Measurements from ENCODE around the gene CERCAM. TPM values are rescaled to one million over a fixed set of nuclear protein-coding genes. Genes with fewer than 3 reads are reported as not detected.

CERCAM gene
- total RNA-seq, 1 donor from 2014 or later, result 105 TPM

DNA sequence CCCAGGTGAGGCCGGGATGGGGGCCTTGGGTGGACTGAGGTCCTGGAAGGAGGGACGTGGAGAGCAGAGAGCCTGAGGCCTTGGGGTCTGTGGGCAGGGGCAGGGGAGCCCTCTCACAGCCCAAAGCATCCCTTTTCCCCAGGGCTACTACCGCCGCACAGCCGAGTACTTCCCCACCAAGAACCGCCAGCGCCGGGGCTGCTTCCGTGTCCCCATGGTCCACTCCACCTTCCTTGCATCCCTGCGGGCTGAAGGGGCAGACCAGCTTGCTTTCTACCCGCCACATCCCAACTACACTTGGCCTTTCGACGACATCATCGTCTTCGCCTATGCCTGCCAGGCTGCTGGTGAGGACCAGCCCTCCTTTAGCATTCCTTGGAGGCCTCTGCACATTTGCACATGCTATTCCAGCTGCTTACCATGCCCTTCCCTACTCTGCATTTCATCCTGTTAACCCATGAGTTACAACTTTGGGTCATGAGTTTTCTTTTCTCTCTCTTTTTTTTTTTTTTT, 3.7 kb downstream of the CERCAM start:
- H3K27me3 ChIP-seq (ENCODE audit: control insufficient read depth, insufficient read depth, low read length), result peaks cover 2% of the 10 kb centered on the region
- H3K36me3 ChIP-seq (ENCODE audit: control insufficient read depth, insufficient read depth, low read length), result no peaks in the 10 kb centered on the region
- H3K4me3 ChIP-seq (ENCODE audit: low read depth, low read length), result no peak overlapping the region
- DNase-seq (ENCODE audit: low read depth), result no peak
- TF ChIP-seq, protein P1, sequence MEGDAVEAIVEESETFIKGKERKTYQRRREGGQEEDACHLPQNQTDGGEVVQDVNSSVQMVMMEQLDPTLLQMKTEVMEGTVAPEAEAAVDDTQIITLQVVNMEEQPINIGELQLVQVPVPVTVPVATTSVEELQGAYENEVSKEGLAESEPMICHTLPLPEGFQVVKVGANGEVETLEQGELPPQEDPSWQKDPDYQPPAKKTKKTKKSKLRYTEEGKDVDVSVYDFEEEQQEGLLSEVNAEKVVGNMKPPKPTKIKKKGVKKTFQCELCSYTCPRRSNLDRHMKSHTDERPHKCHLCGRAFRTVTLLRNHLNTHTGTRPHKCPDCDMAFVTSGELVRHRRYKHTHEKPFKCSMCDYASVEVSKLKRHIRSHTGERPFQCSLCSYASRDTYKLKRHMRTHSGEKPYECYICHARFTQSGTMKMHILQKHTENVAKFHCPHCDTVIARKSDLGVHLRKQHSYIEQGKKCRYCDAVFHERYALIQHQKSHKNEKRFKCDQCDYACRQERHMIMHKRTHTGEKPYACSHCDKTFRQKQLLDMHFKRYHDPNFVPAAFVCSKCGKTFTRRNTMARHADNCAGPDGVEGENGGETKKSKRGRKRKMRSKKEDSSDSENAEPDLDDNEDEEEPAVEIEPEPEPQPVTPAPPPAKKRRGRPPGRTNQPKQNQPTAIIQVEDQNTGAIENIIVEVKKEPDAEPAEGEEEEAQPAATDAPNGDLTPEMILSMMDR (IDR thresholded peaks at IDR 0.05; ENCODE audit: insufficient read depth, low read length, poor library complexity, severe bottlenecking), result no peak

DNA sequence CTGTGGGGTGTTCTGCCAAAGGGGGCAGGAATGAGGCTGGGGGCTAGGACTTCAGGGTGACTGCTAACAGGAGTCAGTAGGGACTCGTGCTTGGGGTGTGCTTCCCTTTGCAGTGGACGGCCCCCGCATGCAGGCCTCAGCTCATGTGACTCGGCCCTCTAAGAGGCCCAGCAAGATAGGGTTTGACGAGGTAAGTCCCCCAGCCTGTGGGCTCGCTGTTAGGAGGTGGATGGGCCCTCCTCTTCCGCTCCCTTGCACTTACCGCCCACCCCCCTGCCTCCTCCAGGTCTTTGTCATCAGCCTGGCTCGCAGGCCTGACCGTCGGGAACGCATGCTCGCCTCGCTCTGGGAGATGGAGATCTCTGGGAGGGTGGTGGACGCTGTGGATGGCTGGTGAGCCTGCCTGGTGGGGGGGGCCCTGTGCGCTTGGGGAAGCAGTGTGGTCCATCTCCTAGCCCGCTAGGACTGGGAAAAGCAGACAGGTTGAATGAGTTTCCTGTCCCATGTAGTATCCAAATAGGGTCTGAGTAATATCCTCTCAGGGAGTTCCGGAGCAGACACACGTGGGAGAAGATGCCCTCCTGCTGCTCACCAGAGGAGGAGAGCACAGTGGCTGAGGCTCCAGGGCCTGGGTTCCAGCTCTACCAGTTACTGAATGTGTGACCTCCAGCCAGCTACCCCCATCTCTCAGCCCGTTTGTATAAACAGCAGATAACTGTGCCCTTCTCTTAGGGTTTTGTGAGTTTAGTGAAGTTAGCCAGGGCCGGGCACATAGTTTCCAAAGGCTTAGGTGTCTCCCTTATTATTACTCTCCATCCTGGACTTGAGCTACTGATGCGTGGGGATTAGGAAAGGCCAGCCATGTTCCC, 8.2 kb downstream of the CERCAM start:
- TF ChIP-seq, protein P1 (IDR thresholded peaks at IDR 0.05; ENCODE audit: insufficient read depth, low read length, poor library complexity, severe bottlenecking), result no peak
- H3K27me3 ChIP-seq (ENCODE audit: control insufficient read depth, insufficient read depth, low read length), result no peaks in the 10 kb centered on the region
- no peak overlapping the region for H3K4me3 ChIP-seq (ENCODE audit: low read depth, low read length)
- no peak for DNase-seq (ENCODE audit: low read depth)
- H3K36me3 ChIP-seq (ENCODE audit: control insufficient read depth, insufficient read depth, low read length), result no peaks in the 10 kb centered on the region

DNA sequence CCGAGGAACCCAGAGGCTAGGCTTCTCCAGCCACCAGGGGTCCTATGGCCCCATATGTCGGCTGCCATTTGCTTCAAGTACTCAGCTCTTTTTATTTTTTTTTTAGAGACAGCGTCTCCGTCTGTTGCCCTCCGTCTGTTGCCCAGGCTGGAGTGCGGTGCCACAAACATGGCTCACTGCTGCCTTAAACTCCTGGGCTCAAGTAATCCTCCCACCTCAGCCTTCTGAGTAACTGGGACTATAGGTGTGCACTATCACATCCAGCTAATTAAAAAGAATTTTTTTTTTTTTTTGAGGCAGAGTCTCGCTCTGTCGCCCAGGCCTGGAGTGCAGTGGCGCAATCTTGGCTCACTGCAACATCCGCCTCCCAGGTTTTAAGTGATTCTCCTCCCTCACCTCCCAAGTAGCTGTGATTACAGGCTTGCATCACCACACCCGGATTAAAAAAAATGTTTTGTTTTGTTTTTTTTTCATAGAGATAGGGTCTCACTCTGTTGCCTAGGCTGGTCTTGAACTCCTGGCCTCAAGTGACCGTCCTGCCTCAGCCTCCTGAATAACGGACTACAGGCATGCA, 8.9 kb downstream of the CERCAM start:
- TF ChIP-seq, protein P1 (IDR thresholded peaks at IDR 0.05; ENCODE audit: insufficient read depth, low read length, poor library complexity, severe bottlenecking), result no peak
- Histone ChIP-seq H3K27me3 (ENCODE audit: control insufficient read depth, insufficient read depth, low read length) (no peaks in the 10 kb centered on the region), H3K4me3 (ENCODE audit: low read depth, low read length) (no peak overlapping the region), H3K36me3 (ENCODE audit: control insufficient read depth, insufficient read depth, low read length) (no peaks in the 10 kb centered on the region)
- DNase-seq (ENCODE audit: low read depth), result no peak

DNA sequence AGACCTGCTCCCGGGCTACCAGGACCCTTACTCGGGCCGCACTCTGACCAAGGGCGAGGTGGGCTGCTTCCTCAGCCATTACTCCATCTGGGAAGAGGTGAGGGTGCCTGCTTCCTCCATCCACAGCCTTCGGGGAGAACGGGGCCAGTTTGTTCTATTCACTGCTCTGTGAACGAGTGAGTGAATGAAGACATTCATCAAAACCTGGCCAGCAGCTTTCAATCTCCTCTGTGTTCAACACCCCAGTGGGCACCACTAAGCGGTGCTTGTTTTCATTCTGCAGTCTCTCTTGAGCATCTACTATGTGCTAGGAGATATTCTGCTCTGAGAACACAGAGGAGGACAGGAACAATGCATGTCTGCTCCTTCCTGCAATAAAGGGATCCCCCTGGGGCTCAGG, 10.6 kb downstream of the CERCAM start:
- no peak for DNase-seq (ENCODE audit: low read depth)
- no peaks in the 10 kb centered on the region for H3K27me3 ChIP-seq (ENCODE audit: control insufficient read depth, insufficient read depth, low read length)
- no peak overlapping the region for H3K4me3 ChIP-seq (ENCODE audit: low read depth, low read length)
- TF ChIP-seq, protein P1 (IDR thresholded peaks at IDR 0.05; ENCODE audit: insufficient read depth, low read length, poor library complexity, severe bottlenecking), result no peak
- H3K36me3 ChIP-seq (ENCODE audit: control insufficient read depth, insufficient read depth, low read length), result no peaks in the 10 kb centered on the region

DNA sequence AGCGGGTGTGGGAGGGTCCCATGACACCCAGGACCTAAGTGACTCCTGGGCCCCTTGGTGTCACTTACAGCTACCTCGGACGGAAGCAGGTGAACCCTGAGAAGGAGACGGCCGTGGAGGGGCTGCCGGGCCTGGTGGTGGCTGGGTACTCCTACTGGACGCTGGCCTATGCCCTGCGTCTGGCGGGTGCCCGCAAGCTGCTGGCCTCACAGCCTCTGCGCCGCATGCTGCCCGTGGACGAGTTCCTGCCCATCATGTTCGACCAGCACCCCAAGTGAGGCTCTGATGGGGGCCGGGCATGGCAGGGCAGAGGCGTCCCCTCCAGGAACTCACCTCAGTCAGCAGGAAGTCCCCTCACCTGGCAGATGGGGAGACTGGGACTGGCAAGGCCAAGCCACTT, 13.7 kb downstream of the CERCAM start:
- Histone ChIP-seq H3K4me3 (ENCODE audit: low read depth, low read length) (no peak overlapping the region), H3K27me3 (ENCODE audit: control insufficient read depth, insufficient read depth, low read length) (no peaks in the 10 kb centered on the region), H3K36me3 (ENCODE audit: control insufficient read depth, insufficient read depth, low read length) (no peaks in the 10 kb centered on the region)
- DNase-seq (ENCODE audit: low read depth), result no peak
- TF ChIP-seq, protein P1 (IDR thresholded peaks at IDR 0.05; ENCODE audit: insufficient read depth, low read length, poor library complexity, severe bottlenecking), result no peak

Data from kidney epithelial cell (primary cell).